GM18861 (cell line): ENCODE measurements around the gene ADAMTS3.

Source experiments
- ATAC-seq: cut with Tn5 transposase; IDR thresholded peaks from one replicate; pipeline ENCODE4 v1.9.1; 2021; ENCODE audit not compliant: unreplicated experiment

The ADAMTS3 gene

GRCh38 chr4:72568959-72569718 lies at the start of gene ADAMTS3:
Gene ADAMTS3, minus strand, starts transcription at chr4:72569221. Its CDS starts 459 bp downstream, at chr4:72568762.
- no peak for ATAC-seq

GRCh38 chr4:72613959-72614358 lies 44.9 kb upstream of the ADAMTS3 start:
- ATAC-seq, result no peak

- no peak for ATAC-seq
These were observed 37.7 kb upstream of the ADAMTS3 start for GRCh38 chr4:72606751-72607150.

GRCh38 chr4:72604324-72604723 lies 35.3 kb upstream of the ADAMTS3 start:
- no peak for ATAC-seq

GRCh38 chr4:72602396-72603376 lies 33.7 kb upstream of the ADAMTS3 start:
- no peak for ATAC-seq

GRCh38 chr4:72591547-72592454 lies 22.8 kb upstream of the ADAMTS3 start:
- ATAC-seq, result no peak

GRCh38 chr4:72587334-72587733 lies 18.3 kb upstream of the ADAMTS3 start:
- ATAC-seq, result no peak

GRCh38 chr4:72582853-72583252 lies 13.8 kb upstream of the ADAMTS3 start:
- no peak for ATAC-seq

- ATAC-seq, result no peak
These were observed 8.2 kb upstream of the ADAMTS3 start for GRCh38 chr4:72577211-72577610.

- no peak for ATAC-seq
These were observed 2.3 kb upstream of the ADAMTS3 start for GRCh38 chr4:72571337-72571736.

- ATAC-seq, result no peak
These were observed 756 bp upstream of the ADAMTS3 start for GRCh38 chr4:72569719-72570235.

- no peak for ATAC-seq
These were observed 973 bp downstream of the ADAMTS3 start for GRCh38 chr4:72567821-72568675.

- ATAC-seq, result no peak
These were observed 2.0 kb downstream of the ADAMTS3 start for GRCh38 chr4:72567036-72567435.

GRCh38 chr4:72566464-72566972 lies 2.5 kb downstream of the ADAMTS3 start:
- no peak for ATAC-seq

- ATAC-seq, result no peak
These were observed 4.2 kb downstream of the ADAMTS3 start for GRCh38 chr4:72564789-72565188.

GRCh38 chr4:72564184-72564583 lies 4.8 kb downstream of the ADAMTS3 start:
- no peak for ATAC-seq

GRCh38 chr4:72558655-72559054 lies 10.4 kb downstream of the ADAMTS3 start:
- no peak for ATAC-seq

- ATAC-seq, result no peak
These were observed 12.0 kb downstream of the ADAMTS3 start for GRCh38 chr4:72557021-72557420.

- no peak for ATAC-seq
These were observed 13.6 kb downstream of the ADAMTS3 start for GRCh38 chr4:72555377-72555831.
